Colonic mucosa (tissue), 4 donors: ENCODE data around the gene WDR33. TPM values are rescaled to one million over a fixed set of nuclear protein-coding genes. Genes with fewer than 3 reads are reported as not detected.

Source experiments
- DNase-seq: peaks from one replicate; pipeline ENCODE4 v3.0.0-alpha.2; 2020
- H3K27ac ChIP-seq: fragments of 200-600 bp; one replicate; pipeline ENCODE4 v1.8.0; 2021
- H3K27me3 ChIP-seq: fragments of 200-600 bp; one replicate; pipeline ENCODE4 v1.8.0; 2021
- H3K36me3 ChIP-seq: fragments of 200-600 bp; one replicate; pipeline ENCODE4 v1.8.0; 2021
- H3K4me1 ChIP-seq: fragments of 200-600 bp; one replicate; pipeline ENCODE4 v1.8.0; 2021; ENCODE audit warnings: mild to moderate bottlenecking
- H3K4me3 ChIP-seq: fragments of 200-600 bp; one replicate; pipeline ENCODE4 v1.8.0; 2021
- H3K9ac ChIP-seq, 2 donors: one replicate each; pipeline ENCODE4 v1.7.0; 2013; ENCODE audit warnings: control low read depth in 2 of 2, low read depth in 2 of 2, low read length in 2 of 2
- H3K9me3 ChIP-seq: fragments of 200-600 bp; one replicate; pipeline ENCODE4 v1.8.0; 2021
- intact Hi-C: fragments of 100-400 bp; cut with DNase I; formaldehyde crosslinking; loops from one replicate; pipeline ENCODE4 v1.14.1; 2022
- total RNA-seq, 2 donors: library from RNA; stranded (reverse); fragmentation: NEBNext Ultra II Directional in 1 of 2; extraction: Animal tissue kit (Norgen Biotek cat#: 25700) in 1 of 2; gene quantifications; one replicate each; pipeline ENCODE4 v1.2.1, GENCODE V29; 2021
- TF ChIP-seq, protein P1 (sequence below): fragments of 200-600 bp; IDR thresholded peaks from one replicate; pipeline ENCODE4 v1.8.0; 2022; ENCODE audit warnings: antibody characterized with exemption, mild to moderate bottlenecking
- donor health status: healthy.
- donor health status: DM: no; HTN: no; CAD: no.
- donor health status: DM: no; HTN: no; CAD: no.

WDR33 gene
- total RNA-seq: 10 to 100 TPM; 48.1 to 59.4 TPM

GRCh38 chr2:127810619-127811396 is at the start of gene WDR33:
TSS of gene WDR33 (minus strand) at chr2:127811171. CDS start at chr2:127770981, 40,190 bp downstream.
- H3K9ac ChIP-seq: peak within 1 kb of the TSS; percentile 98
- TF ChIP-seq, protein P1, sequence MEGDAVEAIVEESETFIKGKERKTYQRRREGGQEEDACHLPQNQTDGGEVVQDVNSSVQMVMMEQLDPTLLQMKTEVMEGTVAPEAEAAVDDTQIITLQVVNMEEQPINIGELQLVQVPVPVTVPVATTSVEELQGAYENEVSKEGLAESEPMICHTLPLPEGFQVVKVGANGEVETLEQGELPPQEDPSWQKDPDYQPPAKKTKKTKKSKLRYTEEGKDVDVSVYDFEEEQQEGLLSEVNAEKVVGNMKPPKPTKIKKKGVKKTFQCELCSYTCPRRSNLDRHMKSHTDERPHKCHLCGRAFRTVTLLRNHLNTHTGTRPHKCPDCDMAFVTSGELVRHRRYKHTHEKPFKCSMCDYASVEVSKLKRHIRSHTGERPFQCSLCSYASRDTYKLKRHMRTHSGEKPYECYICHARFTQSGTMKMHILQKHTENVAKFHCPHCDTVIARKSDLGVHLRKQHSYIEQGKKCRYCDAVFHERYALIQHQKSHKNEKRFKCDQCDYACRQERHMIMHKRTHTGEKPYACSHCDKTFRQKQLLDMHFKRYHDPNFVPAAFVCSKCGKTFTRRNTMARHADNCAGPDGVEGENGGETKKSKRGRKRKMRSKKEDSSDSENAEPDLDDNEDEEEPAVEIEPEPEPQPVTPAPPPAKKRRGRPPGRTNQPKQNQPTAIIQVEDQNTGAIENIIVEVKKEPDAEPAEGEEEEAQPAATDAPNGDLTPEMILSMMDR: peak; percentile 8
- H3K9me3 ChIP-seq: no peaks in the 10 kb centered on the region
- H3K27me3 ChIP-seq: no peaks in the 10 kb centered on the region
- H3K27ac ChIP-seq: peak within 1 kb of the TSS; percentile 94
- peak; percentile 94 for DNase-seq
- no peaks in the 10 kb centered on the region for H3K36me3 ChIP-seq
- H3K4me1 ChIP-seq: no peaks in the 10 kb centered on the region
- H3K4me3 ChIP-seq: peak within 1 kb of the TSS; percentile 59
- intact Hi-C loops: no loop called here

DNA sequence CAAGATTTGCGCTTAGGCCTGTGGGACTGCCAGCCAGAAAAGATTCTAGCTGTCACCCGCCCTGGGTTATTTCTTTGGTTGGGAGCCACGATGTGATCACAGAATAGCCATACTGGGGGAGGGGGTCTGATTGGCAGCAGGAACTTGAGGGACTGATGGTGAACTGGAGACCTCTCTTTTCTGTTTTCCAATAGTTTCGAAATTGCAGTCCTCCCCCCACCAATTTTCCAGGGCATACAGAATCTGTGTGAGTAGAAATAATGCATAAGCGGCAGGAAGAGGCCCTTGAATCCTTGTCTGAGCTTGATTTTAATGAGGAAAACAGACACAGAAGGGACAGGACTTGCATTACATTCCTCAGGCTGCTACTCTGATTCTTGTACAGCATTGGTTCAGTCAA is 49.2 kb upstream of the WDR33 start:
- Histone ChIP-seq H3K36me3 (no peaks in the 10 kb centered on the region), H3K4me3 (no peak overlapping the region), H3K4me1 (peaks cover 4% of the 10 kb centered on the region), H3K27me3 (no peaks in the 10 kb centered on the region), H3K9me3 (no peaks in the 10 kb centered on the region), H3K27ac (no peak overlapping the region), H3K9ac (no peak overlapping the region)
- intact Hi-C loops: loop anchor here (10.0 kb wide), 1 partner anchor 235 kb away; the partner anchor contains the start of gene UGGT1
- DNase-seq: no peak
- TF ChIP-seq, protein P1: no peak

- no peak overlapping the region for H3K27ac ChIP-seq
- H3K27me3 ChIP-seq: no peaks in the 10 kb centered on the region
- intact Hi-C loops: loop anchor here (10.0 kb wide), 1 partner anchor 235 kb away; the partner anchor contains the start of gene UGGT1
Measured at GRCh38 chr2:127859712-127860085, 48.7 kb upstream of the WDR33 start.

DNA sequence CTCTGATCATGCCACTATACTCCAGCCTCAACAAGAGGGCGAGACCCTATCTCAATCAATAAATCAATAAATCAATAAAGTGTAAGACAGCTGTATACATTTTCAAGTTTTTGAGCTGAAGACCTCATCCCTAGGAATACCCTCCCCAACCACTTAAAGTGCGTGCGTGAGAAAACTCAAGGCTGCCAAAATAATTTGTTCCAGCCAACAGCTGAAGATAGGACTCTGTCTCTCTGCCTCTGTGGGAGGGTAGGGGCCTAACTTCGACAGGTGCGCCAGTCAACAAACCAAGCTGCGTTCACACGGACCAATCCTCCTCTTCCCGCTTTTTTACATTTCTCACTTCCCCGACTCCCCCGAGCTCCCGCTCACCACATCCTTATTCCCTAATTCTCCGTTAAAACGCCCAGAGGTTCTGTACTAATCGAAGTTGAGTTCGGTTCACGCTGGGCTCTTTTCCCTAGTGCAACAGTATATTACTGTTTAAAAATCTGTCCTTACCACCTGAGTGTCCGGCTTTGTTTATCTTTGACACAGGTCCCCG is 46.4 kb upstream of the WDR33 start:
- Histone ChIP-seq H3K9me3 (no peaks in the 10 kb centered on the region), H3K4me3 (peak overlapping the region; percentile 77), H3K27me3 (no peaks in the 10 kb centered on the region), H3K4me1 (peaks cover 4% of the 10 kb centered on the region), H3K36me3 (no peaks in the 10 kb centered on the region), H3K9ac (peak overlapping the region; percentile 84 to 90), H3K27ac (peak overlapping the region; percentile 45)
- peak; percentile 34 for DNase-seq
- intact Hi-C loops: no loop called here
- TF ChIP-seq, protein P1: no peak

More at GRCh38 chr2:127859712-127860085, 48.7 kb upstream of the WDR33 start:
- Histone ChIP-seq H3K9me3 (no peaks in the 10 kb centered on the region), H3K4me1 (peaks cover 4% of the 10 kb centered on the region), H3K4me3 (no peak overlapping the region), H3K36me3 (no peaks in the 10 kb centered on the region), H3K9ac (no peak overlapping the region)
- peak; percentile 84 for DNase-seq
- TF ChIP-seq, protein P1: no peak

- no peak overlapping the region for H3K4me3 ChIP-seq
- H3K4me1 ChIP-seq: no peaks in the 10 kb centered on the region
- TF ChIP-seq, protein P1: no peak
- DNase-seq: no peak
- no peak overlapping the region for H3K9ac ChIP-seq
- no peaks in the 10 kb centered on the region for H3K27me3 ChIP-seq
- H3K27ac ChIP-seq: no peak overlapping the region
- H3K36me3 ChIP-seq: peaks cover 10% of the 10 kb centered on the region
- intact Hi-C loops: no loop called here
- H3K9me3 ChIP-seq: no peaks in the 10 kb centered on the region
Measured at GRCh38 chr2:127853671-127854070, 42.7 kb upstream of the WDR33 start.
